Measurements from ENCODE around the gene TXNL1. TPM values are rescaled to one million over a fixed set of nuclear protein-coding genes. Genes with fewer than 3 reads are reported as not detected.
A peak's percentile ranks its signal among the peaks of the same experiment; 100 is the strongest.

Gene TXNL1
- total and polyA plus RNA-seq, 2 of the 8 experiments (the other 6 are each of a cell fraction or from before 2014, with no cell fraction given) = 35.1 to 85.8 TPM

- Histone ChIP-seq H4K8ac (ENCODE audit: extremely low read depth, insufficient read depth, low read length) (no peak overlapping the region; the same call in 1 of the 2 replicates), H3K27ac (ENCODE audit: low read depth, low read length) (no peak overlapping the region), H2BK20ac (ENCODE audit: low read length) (peak overlapping the region; percentile 63; the same call in 1 of the 2 replicates), H3K36me3 (ENCODE audit: control insufficient read depth in 2 of 4, insufficient read depth in 4 of 4, low read length in 3 of 4) (no peaks in the 10 kb centered on the region), H3K79me2 (ENCODE audit: control insufficient read depth in 1 of 2, insufficient read depth in 2 of 2, low read length in 2 of 2) (no peaks in the 10 kb centered on the region), H4K5ac (ENCODE audit: insufficient read length, low read depth, low read length) (no peak overlapping the region), H2BK120ac (replicated peaks; ENCODE audit: low read depth, low read length) (no peak overlapping the region), H3K14ac (ENCODE audit: insufficient read length) (no peak overlapping the region), H4K20me1 (replicated peaks in 1 of 2; ENCODE audit: control insufficient read depth in 1 of 2, insufficient read depth in 2 of 2, low read length in 2 of 2) (no peaks in the 10 kb centered on the region), H3K27me3 (replicated peaks in 1 of 4; ENCODE audit: control insufficient read depth in 3 of 4, extremely low read depth in 1 of 4, insufficient read depth in 3 of 4, low read length in 3 of 4) (no peaks in the 10 kb centered on the region), H3K4me2 (ENCODE audit: insufficient read depth in 1 of 2, low read depth in 2 of 2, low read length in 2 of 2) (no peak overlapping the region), H3K4me3 (ENCODE audit: extremely low read depth in 1 of 4, insufficient read depth in 2 of 4, low read depth in 3 of 4, low read length in 4 of 4) (no peak overlapping the region), H2BK12ac (ENCODE audit: low read depth, low read length) (no peak overlapping the region), H4K91ac (replicated peaks; ENCODE audit: insufficient read length, low read length) (no peak overlapping the region), H2AK5ac (ENCODE audit: low read depth, low read length) (no peak overlapping the region), H3K9ac (replicated peaks in 1 of 4; ENCODE audit: extremely low read depth in 1 of 4, low read depth in 3 of 4, low read length in 3 of 4) (no peak overlapping the region), H3K23ac (ENCODE audit: insufficient read length) (no peak overlapping the region), H3K56ac (replicated peaks; ENCODE audit: insufficient read length, low read depth, low read length) (no peak overlapping the region), H2BK5ac (ENCODE audit: low read depth, low read length) (no peak overlapping the region), H3K9me3 (ENCODE audit: insufficient read depth in 2 of 2, low read depth in 1 of 2, low read length in 1 of 2) (no peaks in the 10 kb centered on the region), H3K79me1 (ENCODE audit: low read depth, low read length) (no peaks in the 10 kb centered on the region), H2AFZ (ENCODE audit: low read length) (0 out of 2 replicates have a peak overlapping the region, but pooled peaks have one; percentile 37), H3K18ac (ENCODE audit: extremely low read depth, low read length) (no peak overlapping the region), H3K23me2 (ENCODE audit: low read depth, low read length) (no peaks in the 10 kb centered on the region), H3K4ac (replicated peaks; ENCODE audit: insufficient read length, low read depth, low read length) (no peak overlapping the region), H2BK15ac (ENCODE audit: low read length) (no peak overlapping the region), H3K4me1 (replicated peaks in 1 of 4; ENCODE audit: control insufficient read depth in 3 of 4, insufficient read depth in 4 of 4, low read length in 3 of 4) (no peaks in the 10 kb centered on the region; a peak in 3 of 7 replicates)
- DNase-seq (ENCODE audit: low read depth in 1 of 2, low spot score in 2 of 2) = no peak
- ChIA-PET CTCF (ENCODE audit: partially characterized antibody) (interaction anchor here (1.3 to 4.2 kb wide), 10 partner anchors 8 to 413 kb away, joined by 3 to 22 read pairs (median 6); no protein-coding TSS in a partner anchor), POLR2A (ENCODE audit: partially characterized antibody) (no interaction called here)
- TF ChIP-seq JUND (IDR thresholded peaks at IDR 0.05; ENCODE audit: low read length) = no peak
- TF ChIP-seq GTF2F1 (IDR thresholded peaks at IDR 0.05; ENCODE audit: borderline replicate concordance, low read depth, low read length) = no peak
- TF ChIP-seq NANOG (IDR thresholded peaks at IDR 0.05; ENCODE audit: insufficient read depth, low read depth, low read length, poor library complexity, severe bottlenecking) = no peak
- no peak for TF ChIP-seq SIN3A (conservative IDR thresholded peaks at IDR 0.05 in 1 of 2, IDR thresholded peaks at IDR 0.05 in 1 of 2; ENCODE audit: low read depth in 1 of 2, low read length in 2 of 2)
- no peak for FAIRE-seq
- WGBS, 2 experiments (ENCODE audit: extremely low coverage in 1 of 2, insufficient coverage in 1 of 2, insufficient read length in 1 of 2, insufficient replicate concordance in 2 of 2, low coverage in 1 of 2, low lambda C conversion rate in 2 of 2, missing lambda C conversion rate in 1 of 2) = 74% methylated on average over 5 of the region's 5 CpGs; no CpG with 5 or more reads in 1 of the 2 experiments
Measured at GRCh38 chr18:56565551-56566345, 72.6 kb downstream of the TXNL1 start.

All from H1 (cell line).